SW 1271 (cell line): Measurements from ENCODE around the gene CPXM1.

Source experiments
- DNase-seq, 2 experiments: peaks; one replicate each; lab custom pipeline; 2025; lab: John Stamatoyannopoulos, UW

Gene CPXM1

GRCh38 chr20:2748551-2749342, 51.7 kb downstream of the CPXM1 start:
- no peak for DNase-seq

GRCh38 chr20:2747676-2748235, 52.7 kb downstream of the CPXM1 start:
- no peak for DNase-seq

GRCh38 chr20:2746636-2747265, 53.7 kb downstream of the CPXM1 start:
- no peak for DNase-seq

- DNase-seq: no peak
These were observed 54.3 kb downstream of the CPXM1 start for GRCh38 chr20:2745936-2746635.

GRCh38 chr20:2745060-2745910, 55.1 kb downstream of the CPXM1 start:
- no peak for DNase-seq
